ENCODE results near the gene GTF2E1.
"Not testable (repeated sequence)": the region's sequence is repeated elsewhere in the genome, so short reads cannot be mapped to it uniquely, and the experiment has no call there.

Gene GTF2E1

GRCh38 chr3:120742198-120742848 is at the start of gene GTF2E1, which contains the start of gene RABL3:
Gene GTF2E1 (plus strand): TSS chr3:120742744. CDS start chr3:120750553, 7,809 bp downstream.
Gene RABL3 (minus strand): TSS chr3:120742516. CDS start chr3:120742507, 9 bp downstream.
- DNase-seq, result peak; percentile 98

GRCh38 chr3:120693439-120694171 is 48.9 kb upstream of the GTF2E1 start:
- DNase-seq, result no peak

- no peak for DNase-seq
Measured at GRCh38 chr3:120699333-120699732, 43.2 kb upstream of the GTF2E1 start.

- no peak for DNase-seq
Measured at GRCh38 chr3:120705884-120706582, 36.5 kb upstream of the GTF2E1 start.

GRCh38 chr3:120706950-120707349 is 35.6 kb upstream of the GTF2E1 start:
- DNase-seq, result no peak

- DNase-seq, result no peak
Measured at GRCh38 chr3:120708408-120708807, 34.1 kb upstream of the GTF2E1 start.

GRCh38 chr3:120710369-120710768 is 32.2 kb upstream of the GTF2E1 start:
- DNase-seq, result no peak

- DNase-seq, result no peak
Measured at GRCh38 chr3:120713262-120713661, 29.3 kb upstream of the GTF2E1 start.

GRCh38 chr3:120719167-120719834 is 23.2 kb upstream of the GTF2E1 start:
- DNase-seq, result not testable (repeated sequence)

- no peak for DNase-seq
Measured at GRCh38 chr3:120726791-120727190, 15.8 kb upstream of the GTF2E1 start.

GRCh38 chr3:120730576-120731542 is 11.7 kb upstream of the GTF2E1 start:
- no peak for DNase-seq

GRCh38 chr3:120738006-120738405 is 4.5 kb upstream of the GTF2E1 start:
- not testable (repeated sequence) for DNase-seq

- no peak for DNase-seq
Measured at GRCh38 chr3:120741320-120741719, 1.2 kb upstream of the GTF2E1 start.

- no peak for DNase-seq
Measured at GRCh38 chr3:120741837-120742197, 727 bp upstream of the GTF2E1 start.

GRCh38 chr3:120742849-120743365 is 363 bp downstream of the GTF2E1 start:
- DNase-seq, result no peak

- no peak for DNase-seq
Measured at GRCh38 chr3:120743556-120744195, 1.1 kb downstream of the GTF2E1 start.

GRCh38 chr3:120745466-120745865 is 2.9 kb downstream of the GTF2E1 start:
- DNase-seq, result no peak

- DNase-seq, result no peak
Measured at GRCh38 chr3:120749843-120750242, 7.3 kb downstream of the GTF2E1 start.

GRCh38 chr3:120752230-120752629 is 9.7 kb downstream of the GTF2E1 start:
- DNase-seq, result no peak

GRCh38 chr3:120752865-120753264 is 10.3 kb downstream of the GTF2E1 start:
- DNase-seq, result no peak

GRCh38 chr3:120753810-120754209 is 11.3 kb downstream of the GTF2E1 start:
- DNase-seq, result no peak

Measured in NCI-H2171 (cell line).